ENCODE measurements around the gene ZNF782. TPM values are rescaled to one million over a fixed set of nuclear protein-coding genes. Genes with fewer than 3 reads are reported as not detected.
"Not testable (repeated sequence)": the region's sequence is repeated elsewhere in the genome, so short reads cannot be mapped to it uniquely, and the experiment has no call there.

Gene ZNF782
- total RNA-seq (2014; rRNA removed; shearing (Covaris generic); ENCODE audit: low replicate concordance): 1.6 and 5.9 TPM in 2 replicates

DNA sequence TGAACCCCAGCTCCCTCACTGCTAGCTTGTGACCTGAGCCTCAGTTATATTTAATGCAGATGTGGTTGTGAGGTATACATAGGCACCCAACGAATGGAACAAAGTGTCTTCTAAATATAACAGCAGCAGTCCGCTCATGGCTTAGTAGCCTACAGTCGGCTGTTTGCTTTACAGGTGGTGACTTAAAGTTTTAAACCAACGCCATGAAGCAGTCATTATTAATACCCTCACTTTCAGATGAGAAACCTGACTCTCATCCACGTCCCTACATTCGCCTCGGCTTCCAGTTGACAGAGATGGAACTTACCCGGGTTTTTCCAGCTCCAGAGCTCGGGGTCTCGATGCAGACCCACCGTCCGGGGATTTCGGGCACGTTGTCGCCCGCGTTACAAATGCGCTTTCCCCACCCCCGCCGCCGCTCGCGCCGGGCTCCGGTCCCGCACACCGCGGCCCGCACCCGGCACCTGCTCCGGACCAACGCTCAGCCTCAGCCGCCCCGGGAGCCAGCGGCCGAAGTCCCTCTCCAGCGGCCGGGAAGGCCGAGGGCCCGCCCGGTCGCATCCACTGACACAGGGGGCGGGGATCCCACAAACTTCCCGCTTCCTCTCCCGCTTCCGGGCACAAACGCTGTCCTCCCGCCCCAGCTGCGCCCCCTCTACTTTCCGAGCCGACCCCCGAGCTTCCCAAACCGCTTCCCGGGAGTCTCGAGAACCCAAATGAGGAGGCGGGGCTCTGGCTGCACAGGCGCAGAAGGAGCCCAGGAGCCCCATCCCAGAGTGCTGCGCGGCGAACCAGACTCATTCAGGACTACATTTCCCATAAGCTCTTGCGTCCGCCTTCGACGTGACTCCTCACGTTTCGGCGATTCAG lies at the start of gene ZNF782:
ZNF782 (minus strand) TSS at position 734 of the 870 bp plus-strand sequence. CDS start 2,553 bp downstream, outside the sequence.
- in situ Hi-C loops (cut with HindIII; ENCODE audit: low pct_unique_long_range_greater_than_20kb, low sequenced_read_pairs): no loop called here

DNA sequence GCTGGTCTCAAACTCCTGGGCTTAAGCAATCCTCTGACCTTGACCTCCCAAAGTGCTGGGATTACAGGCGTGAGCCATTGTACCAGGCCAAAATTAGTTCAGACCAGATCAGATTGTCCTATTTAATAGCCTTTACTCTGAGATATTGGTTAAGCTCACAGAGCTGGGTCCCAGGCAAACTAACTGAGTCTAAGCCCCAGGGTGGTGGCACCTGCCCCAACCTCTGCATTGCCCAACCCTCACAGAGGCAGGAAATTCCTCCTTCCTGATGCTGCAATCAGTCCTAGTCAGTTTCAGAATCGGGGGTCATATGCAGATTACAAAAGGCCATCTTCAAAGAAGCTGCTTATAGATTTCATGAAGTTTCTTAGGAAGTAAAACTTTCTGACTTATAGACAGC lies 45.7 kb upstream of the ZNF782 start:
- in situ Hi-C loops (cut with HindIII; ENCODE audit: low pct_unique_long_range_greater_than_20kb, low sequenced_read_pairs); DNase-seq (ENCODE audit: low read depth): not testable (repeated sequence)

More for the DNA sequence above, at the start of gene ZNF782:
- DNase-seq (ENCODE audit: low read depth): peak; percentile 85

DNA sequence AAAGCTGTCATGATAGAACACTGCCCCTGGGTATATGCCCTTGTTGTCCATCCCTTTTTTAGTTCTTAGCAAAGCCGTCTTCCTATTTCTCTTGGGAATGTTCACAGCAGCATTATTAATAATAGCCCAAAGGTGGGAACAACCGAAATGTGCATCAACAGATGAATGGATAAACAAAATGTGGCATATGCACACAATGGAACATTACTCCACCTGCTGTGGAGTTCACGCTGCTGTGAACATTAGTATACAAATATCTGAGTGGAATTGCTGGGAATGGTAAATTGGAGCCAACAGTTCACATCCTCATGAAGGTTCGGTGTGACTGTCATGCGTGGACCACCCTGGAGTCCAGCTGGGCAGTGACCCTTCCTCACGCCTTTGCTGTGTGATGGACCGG lies 37.8 kb upstream of the ZNF782 start:
- no peak for DNase-seq (ENCODE audit: low read depth)
- in situ Hi-C loops (cut with HindIII; ENCODE audit: low pct_unique_long_range_greater_than_20kb, low sequenced_read_pairs): no loop called here

DNA sequence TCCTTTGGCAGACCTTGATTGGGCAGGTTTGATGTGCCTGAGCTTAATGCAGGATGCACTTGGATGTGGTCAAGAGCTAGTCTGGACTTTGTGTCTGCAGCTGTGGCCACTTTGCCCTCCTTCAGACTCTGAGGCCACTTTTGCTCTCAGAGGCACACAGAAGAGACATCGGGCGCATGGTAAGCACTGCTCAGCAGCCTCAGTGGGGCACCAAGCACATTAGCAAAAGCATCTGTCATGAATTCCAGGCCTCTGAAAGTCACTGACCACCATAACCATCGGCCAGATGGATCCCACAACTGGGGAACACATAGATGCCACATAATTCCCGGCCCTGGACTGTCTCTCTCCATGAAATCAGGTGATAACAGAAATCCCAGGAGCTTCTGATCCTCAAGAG lies 34.3 kb upstream of the ZNF782 start:
- in situ Hi-C loops (cut with HindIII; ENCODE audit: low pct_unique_long_range_greater_than_20kb, low sequenced_read_pairs): no loop called here

DNA sequence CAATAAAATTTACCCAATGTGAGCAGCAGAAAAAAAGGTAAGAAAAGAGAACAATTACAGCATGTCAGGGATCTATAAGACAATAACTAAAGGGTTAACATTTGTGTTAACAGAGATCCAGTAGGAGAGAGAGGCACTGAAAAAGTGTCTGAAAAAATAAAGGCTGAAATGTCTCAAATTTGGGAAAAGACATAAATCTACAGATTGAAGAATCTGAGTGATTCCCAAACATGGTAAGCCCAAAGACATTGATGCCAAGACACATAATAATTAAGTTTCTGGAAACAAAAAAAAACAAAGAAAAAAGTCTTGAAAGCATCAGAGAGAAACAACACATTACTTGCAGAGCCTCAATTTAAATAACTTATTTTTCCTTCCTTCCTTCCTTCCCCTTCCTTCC lies 31.1 kb upstream of the ZNF782 start:
- DNase-seq (ENCODE audit: low read depth): no peak
- in situ Hi-C loops (cut with HindIII; ENCODE audit: low pct_unique_long_range_greater_than_20kb, low sequenced_read_pairs): no loop called here

More for the DNA sequence above, 34.3 kb upstream of the ZNF782 start:
- no peak for DNase-seq (ENCODE audit: low read depth)

DNA sequence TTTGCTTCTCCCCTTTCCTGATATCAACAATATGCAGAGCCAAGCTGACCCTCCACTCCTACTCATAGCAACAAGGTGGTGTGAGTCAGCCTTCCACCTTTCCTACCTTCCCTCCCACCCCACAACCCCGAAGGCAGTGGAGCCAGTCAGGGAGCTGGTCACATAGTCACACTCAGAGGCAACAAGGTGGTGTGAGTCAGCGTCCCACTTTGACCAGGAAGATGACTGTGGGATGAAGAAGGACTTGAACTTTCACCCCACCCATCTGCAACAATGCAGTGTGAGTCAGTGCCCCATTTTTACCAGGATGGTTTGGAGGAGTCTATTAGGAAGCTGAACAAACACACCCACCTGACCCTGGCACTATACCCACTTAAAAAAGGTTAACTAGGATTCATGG lies 30.1 kb upstream of the ZNF782 start:
- peak; percentile 92 for DNase-seq (ENCODE audit: low read depth)

DNA sequence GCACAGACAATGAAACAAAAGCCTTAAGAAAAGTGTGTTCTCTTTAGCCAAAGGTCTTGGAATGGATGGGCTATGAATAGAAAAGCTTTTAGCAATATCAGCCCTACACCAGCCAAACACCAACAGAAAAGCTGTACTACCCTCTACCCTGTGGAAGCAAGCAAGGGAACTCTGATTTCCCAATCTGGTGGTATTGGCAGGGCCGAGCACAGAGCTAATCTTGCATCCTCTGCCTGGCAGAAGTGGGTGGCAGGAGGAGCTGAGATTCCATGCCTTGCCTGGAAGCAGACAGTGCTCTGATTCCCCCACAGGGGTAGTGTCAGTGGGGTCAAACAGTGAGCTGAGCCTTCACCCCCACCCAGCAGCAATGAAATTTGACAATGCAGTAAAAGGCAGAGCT lies 29.6 kb upstream of the ZNF782 start:
- in situ Hi-C loops (cut with HindIII; ENCODE audit: low pct_unique_long_range_greater_than_20kb, low sequenced_read_pairs): no loop called here
- DNase-seq (ENCODE audit: low read depth): no peak

More for the DNA sequence above, 30.1 kb upstream of the ZNF782 start:
- in situ Hi-C loops (cut with HindIII; ENCODE audit: low pct_unique_long_range_greater_than_20kb, low sequenced_read_pairs): no loop called here

DNA sequence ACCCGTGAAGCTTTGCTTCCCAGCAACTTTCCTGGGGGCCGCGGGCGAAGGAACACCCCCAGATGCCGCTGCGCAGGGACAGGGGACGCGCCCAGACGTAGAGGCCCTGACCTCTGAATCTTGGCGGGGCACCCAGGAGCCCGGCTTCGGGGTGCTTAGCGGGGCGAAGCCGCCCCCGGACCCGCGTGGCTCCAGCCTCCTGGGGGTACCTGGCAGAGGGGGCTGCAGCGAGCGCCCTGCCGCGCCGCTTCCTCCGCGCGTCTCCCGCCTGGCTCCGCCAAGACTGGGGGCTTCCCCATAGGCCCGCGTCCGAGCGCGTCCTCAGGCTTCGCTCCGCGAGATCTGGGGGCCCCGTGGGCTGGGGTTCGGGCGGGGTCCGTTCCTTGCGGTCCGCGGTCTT lies 23.0 kb upstream of the ZNF782 start:
- in situ Hi-C loops (cut with HindIII; ENCODE audit: low pct_unique_long_range_greater_than_20kb, low sequenced_read_pairs): no loop called here
- no peak for DNase-seq (ENCODE audit: low read depth)

DNA sequence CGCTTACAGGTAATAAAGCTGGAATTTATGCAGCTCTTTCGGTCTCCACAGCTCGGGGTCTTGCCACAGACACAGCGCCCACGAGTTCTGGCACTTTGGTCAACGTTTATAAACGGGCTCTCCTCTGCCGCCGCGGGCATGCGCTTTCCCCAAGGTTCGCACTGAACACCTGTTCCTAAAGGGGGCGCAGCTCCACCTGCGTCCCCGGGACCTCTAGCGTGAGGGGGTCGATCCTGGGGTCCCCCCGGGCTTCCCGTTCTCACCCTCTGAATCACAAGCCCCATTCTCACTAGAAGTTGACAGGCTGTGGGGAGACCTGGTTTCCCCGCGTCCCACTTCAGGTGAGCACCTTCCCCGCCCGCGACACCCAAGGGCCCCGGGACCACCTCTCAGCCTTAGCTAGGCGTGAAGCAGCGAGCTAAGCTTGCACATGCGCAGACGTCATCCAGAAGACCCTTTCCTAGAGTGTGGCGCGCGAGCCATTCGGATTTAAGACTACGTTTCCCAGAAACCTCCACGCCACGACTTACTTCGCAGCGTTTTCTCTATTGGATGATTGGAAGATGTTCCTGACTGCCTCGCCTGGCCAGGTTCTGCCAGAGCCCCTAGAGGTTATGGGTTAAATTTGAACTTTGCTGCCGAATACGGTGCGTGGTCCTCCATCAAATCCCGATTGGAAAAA lies 21.3 kb upstream of the ZNF782 start:
- peak; percentile 77 for DNase-seq (ENCODE audit: low read depth)
- in situ Hi-C loops (cut with HindIII; ENCODE audit: low pct_unique_long_range_greater_than_20kb, low sequenced_read_pairs): no loop called here

DNA sequence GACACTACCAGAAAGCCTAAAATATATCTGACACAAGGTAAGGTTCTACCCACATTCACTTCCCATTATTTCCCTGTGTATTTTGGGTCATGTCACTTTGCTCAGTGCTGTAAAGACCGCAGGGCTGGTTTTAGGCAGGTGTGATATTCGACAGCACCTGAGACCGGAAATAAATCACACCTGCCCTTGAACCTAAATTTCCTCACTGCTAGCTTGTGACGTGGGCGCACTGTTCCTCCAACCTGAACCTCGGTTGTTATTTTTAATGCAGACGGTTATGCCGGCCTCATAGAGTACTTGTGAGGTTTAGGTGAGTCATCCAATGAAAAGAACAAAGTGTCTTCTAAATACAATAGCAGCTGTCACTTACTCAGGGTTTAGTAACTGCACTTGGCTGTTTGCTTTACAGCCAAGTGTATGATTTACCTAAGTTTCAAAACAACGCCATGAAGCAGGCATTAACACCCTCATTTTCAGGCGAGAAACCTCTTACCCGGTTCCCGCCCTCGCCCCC lies 20.7 kb upstream of the ZNF782 start:
- peak; percentile 82 for DNase-seq (ENCODE audit: low read depth)
- in situ Hi-C loops (cut with HindIII; ENCODE audit: low pct_unique_long_range_greater_than_20kb, low sequenced_read_pairs): no loop called here

DNA sequence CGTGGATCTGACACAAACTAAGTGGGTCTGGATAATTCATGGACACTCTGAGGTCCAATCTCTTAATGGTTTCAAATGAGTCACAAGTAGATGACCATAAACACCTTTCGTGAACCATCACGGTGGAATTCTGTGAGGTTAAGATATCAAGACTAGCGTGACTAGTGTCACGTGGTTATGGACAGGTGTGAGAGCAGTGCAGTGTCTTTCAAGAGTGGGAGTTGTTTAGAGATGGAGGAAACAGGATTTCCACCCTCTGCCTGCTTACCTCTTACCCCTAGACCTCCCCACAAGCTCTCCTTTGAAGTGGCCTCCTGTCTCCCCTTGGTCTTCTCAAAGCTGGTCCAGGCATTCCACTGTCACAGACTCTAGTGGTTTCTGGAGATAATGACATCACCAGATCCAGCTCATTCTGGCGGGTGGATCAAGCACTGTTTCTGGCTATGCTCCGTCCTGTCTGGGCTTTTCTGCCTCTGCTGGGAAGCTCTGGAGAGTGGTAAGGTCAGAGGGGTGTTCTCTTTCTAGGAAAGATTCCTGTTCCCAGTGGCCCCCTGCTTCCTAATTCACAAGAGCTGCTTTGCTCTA lies 20.0 kb upstream of the ZNF782 start:
- in situ Hi-C loops (cut with HindIII; ENCODE audit: low pct_unique_long_range_greater_than_20kb, low sequenced_read_pairs): no loop called here
- DNase-seq (ENCODE audit: low read depth): no peak

DNA sequence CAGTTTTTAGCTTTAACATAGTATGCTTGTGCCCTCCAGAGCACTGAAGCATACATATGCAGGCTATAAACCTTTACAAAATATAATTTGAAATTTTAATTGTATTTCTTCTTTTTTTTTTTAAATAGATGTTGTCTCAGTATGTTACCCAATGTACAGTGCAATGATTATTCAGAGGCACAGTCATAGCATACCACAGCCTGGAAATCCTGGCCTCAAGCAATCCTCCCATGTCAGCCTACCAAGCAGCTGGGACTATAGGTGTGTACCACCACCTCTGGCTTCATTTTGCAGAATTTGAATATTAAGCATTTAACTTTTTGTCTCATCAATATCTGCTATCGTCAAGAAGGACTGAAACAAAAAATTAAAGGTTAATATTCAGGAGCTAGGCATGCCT lies 16.9 kb upstream of the ZNF782 start:
- in situ Hi-C loops (cut with HindIII; ENCODE audit: low pct_unique_long_range_greater_than_20kb, low sequenced_read_pairs): no loop called here
- no peak for DNase-seq (ENCODE audit: low read depth)

DNA sequence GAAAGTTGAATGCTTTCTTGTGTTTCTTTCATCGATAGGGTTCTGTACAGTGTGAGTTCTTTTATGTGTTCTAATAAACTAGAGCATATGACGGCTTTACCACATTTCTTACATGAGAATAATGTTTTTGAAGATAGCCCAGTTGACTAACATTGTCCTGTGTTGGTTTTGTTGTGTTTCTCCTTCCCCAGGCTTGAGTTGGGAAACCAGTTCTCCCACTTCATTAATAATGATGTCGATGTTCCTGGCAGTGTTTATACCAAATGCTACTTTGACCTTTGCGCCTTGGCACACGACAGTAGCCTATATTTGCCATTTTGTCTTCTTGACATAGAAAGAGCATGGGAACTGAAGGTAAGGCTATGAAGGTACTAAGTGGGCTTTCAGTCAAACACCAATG lies 14.4 kb upstream of the ZNF782 start:
- no peak for DNase-seq (ENCODE audit: low read depth)
- in situ Hi-C loops (cut with HindIII; ENCODE audit: low pct_unique_long_range_greater_than_20kb, low sequenced_read_pairs): no loop called here

DNA sequence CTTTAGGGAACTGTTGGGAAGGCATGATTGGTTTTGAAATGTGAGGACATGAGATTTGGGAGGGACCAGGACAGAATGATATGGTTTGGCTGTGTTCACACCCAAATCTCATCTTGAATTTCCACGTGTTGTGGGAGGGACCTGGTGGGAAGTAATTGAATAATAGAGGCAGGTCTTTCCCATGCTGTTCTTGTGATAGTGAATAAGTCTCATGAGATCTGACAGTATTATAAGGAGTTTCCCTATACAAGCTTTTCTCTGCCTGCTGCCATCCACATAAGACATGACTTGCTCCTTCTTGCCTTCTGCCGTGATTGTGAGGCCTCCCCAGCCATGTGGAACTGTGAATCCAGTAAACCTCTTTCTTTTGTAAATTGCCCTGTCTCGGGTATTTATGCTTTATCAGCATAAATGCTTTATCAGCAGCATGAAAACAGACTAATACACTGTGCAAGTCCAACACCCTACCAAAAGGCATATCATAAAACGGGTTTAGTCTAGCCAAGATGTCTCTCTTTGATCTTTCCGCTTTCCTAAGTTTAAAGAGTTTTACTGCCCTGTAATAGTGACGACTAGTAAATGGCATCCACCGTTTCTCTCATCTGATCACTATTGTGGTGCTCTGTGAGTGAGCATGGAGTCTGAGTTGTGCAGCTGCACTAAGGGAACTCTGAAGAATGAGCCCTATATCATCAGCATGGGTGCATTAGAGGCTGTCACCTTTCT lies 12.9 kb upstream of the ZNF782 start:
- in situ Hi-C loops (cut with HindIII; ENCODE audit: low pct_unique_long_range_greater_than_20kb, low sequenced_read_pairs): no loop called here
- DNase-seq (ENCODE audit: low read depth): no peak

DNA sequence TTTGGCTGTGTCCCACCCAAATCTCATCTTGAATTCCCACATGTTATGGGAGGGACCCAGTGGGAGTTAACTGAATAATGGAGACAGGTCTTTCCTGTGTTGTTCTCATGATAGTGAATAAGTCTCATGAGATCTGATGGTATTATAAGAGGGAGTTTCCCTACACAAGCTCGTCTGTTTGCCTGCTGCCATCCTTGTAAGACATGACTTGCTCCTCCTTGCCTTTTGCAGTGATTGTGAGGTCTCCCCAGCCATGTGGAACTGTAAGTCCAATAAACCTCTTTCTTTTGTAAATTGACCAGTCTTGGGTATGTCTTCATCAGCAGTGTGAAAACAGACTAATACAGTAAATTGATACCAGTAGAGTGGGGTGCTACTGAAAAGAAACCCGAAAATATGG lies 10.9 kb upstream of the ZNF782 start:
- DNase-seq (ENCODE audit: low read depth); in situ Hi-C loops (cut with HindIII; ENCODE audit: low pct_unique_long_range_greater_than_20kb, low sequenced_read_pairs): not testable (repeated sequence)

DNA sequence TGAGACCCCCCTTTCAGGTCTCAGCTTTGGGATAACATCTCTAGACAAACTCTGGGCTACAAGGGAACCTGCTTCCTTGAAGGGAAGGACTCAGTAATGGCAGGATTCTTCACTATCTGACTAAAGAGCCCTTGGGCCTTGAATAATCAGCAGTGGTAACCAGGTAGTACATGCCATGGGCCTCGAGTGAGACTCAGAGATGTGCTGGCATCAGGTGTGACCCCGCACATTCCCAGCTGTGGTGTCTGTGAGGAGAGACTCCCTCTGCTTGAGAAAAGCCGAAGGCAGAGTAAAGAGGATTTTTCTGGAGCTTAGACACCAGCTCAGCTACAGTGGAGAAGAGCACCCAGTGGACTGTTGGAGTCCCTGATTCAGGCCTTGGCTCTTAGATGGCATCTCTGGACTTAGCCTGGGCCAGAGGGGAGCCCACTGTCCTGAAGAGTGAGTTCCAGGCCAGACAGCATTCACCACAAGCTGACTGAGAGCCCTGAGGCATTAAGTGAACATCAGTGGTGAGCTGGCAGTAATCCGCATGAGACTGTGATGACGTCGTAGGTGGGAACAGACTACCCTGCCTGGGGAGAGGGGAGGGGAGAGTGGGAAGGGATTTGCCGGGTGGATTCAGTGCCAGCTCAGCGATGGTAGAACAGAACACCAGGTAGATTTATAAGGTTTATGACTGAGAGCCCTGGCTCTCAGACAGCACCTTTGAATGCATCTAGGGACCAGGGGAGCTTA lies 5.3 kb upstream of the ZNF782 start:
- in situ Hi-C loops (cut with HindIII; ENCODE audit: low pct_unique_long_range_greater_than_20kb, low sequenced_read_pairs): no loop called here

DNA sequence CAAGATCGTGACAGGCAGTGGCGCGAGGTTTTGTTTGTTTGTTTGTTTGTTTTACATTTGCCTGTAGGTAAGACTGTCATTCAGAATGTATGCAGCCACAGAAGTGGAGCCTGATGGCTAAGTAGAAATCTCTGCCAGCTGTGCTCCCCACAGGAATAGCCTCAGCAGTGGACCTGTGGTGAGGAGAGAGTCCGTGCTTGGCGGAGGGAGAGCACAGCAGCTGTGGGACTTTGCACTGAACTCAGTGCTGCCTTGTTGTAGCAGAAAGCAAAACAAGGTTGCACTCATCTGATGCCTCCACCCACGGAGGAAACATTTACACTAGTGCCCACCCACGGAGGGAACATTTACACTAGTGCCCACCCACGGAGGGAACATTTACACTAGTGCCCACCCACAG lies 4.4 kb upstream of the ZNF782 start:
- in situ Hi-C loops (cut with HindIII; ENCODE audit: low pct_unique_long_range_greater_than_20kb, low sequenced_read_pairs): no loop called here
- no peak for DNase-seq (ENCODE audit: low read depth)

More for the DNA sequence above, 5.3 kb upstream of the ZNF782 start:
- DNase-seq (ENCODE audit: low read depth): peak; percentile 52

All from Caki2 (cell line).